HCT116 (cell line): Measurements from ENCODE around the gene TNRC18.

Experiments
- ATF3 ChIP-seq: IDR thresholded peaks from 2 replicates; pipeline ENCODE4 v1.6.1; 2012
- EZH2 ChIP-seq: fragments of 200-600 bp; sonication (generic); IDR thresholded peaks from 2 replicates; pipeline ENCODE4 v1.6.1; 2017; ENCODE audit warnings: antibody characterized with exemption, mixed run types

GRCh38 chr7:5296015-5296610 lies 127.5 kb downstream of the TNRC18 start:
- TF ChIP-seq ATF3 (no peak), EZH2 (no peak)
